CD4-positive, CD25-positive, alpha-beta regulatory T cell (primary cell): ENCODE measurements around the gene MARK1. TPM values are rescaled to one million over a fixed set of nuclear protein-coding genes. Genes with fewer than 3 reads are reported as not detected.

Experiments
- ATAC-seq, 2 donors: fragments of 150-1000 bp; cut with Tn5 transposase; one replicate each; pipeline ENCODE4 v1.10.0; 2021; ENCODE audit warnings: low read depth in 2 of 2, moderate number of reproducible peaks in 2 of 2, moderate library complexity in 1 of 2
- DNase-seq, 3 donors: peaks; one replicate each; pipeline versions ENCODE4 v3.0.0 to v3.0.0-alpha.2; 2012 to 2022; ENCODE audit warnings: mixed read lengths in 1 of 3
- H3K27ac ChIP-seq: one replicate; pipeline ENCODE4 v1.7.0; 2013; ENCODE audit warnings: mild to moderate bottlenecking, low read length; ENCODE audit not compliant: insufficient read depth, poor library complexity, severe bottlenecking
- H3K27me3 ChIP-seq: one replicate; pipeline ENCODE4 v1.7.0; 2013; ENCODE audit warnings: low read length; ENCODE audit not compliant: control insufficient read depth, insufficient read depth
- H3K36me3 ChIP-seq: one replicate; pipeline ENCODE4 v1.7.0; 2013; ENCODE audit warnings: mild to moderate bottlenecking, low read length, moderate library complexity; ENCODE audit not compliant: control insufficient read depth, insufficient read depth
- H3K4me1 ChIP-seq: 2 replicates; pipeline ENCODE4 v1.7.0; 2013; ENCODE audit warnings: mild to moderate bottlenecking, low read length; ENCODE audit not compliant: insufficient read depth, control insufficient read depth, poor library complexity, severe bottlenecking
- H3K4me3 ChIP-seq: one replicate; pipeline ENCODE4 v1.7.0; 2013; ENCODE audit warnings: low read depth, mild to moderate bottlenecking, low read length, moderate library complexity
- H3K9me3 ChIP-seq, 2 experiments: 1 replicate in 1 of 2; 2 replicates in 1 of 2; pipeline ENCODE4 v1.7.0; 2013; ENCODE audit warnings: low read length in 2 of 2, mild to moderate bottlenecking in 1 of 2, moderate library complexity in 1 of 2; ENCODE audit not compliant: control insufficient read depth in 2 of 2
- H3K27ac Mint-ChIP-seq, 3 donors: one replicate each; pipeline ENCODE4 v1.8.0; 2020 to 2022; ENCODE audit warnings: mild to moderate bottlenecking in 3 of 3, mixed read lengths in 3 of 3, moderate library complexity in 2 of 3
- H3K27me3 Mint-ChIP-seq: one replicate; pipeline ENCODE4 v1.8.0; 2022; ENCODE audit warnings: mild to moderate bottlenecking, mixed read lengths
- H3K36me3 Mint-ChIP-seq: one replicate; pipeline ENCODE4 v1.8.0; 2020; ENCODE audit warnings: mixed read lengths
- H3K4me1 Mint-ChIP-seq, 4 donors: one replicate each; pipeline ENCODE4 v1.8.0; 2020 to 2022; ENCODE audit warnings: mixed read lengths in 4 of 4, mild to moderate bottlenecking in 1 of 4
- H3K4me3 Mint-ChIP-seq, 4 donors: one replicate each; pipeline ENCODE4 v1.8.0; 2020 to 2022; ENCODE audit warnings: mild to moderate bottlenecking in 4 of 4, mixed read lengths in 4 of 4, moderate library complexity in 3 of 4
- H3K9me3 Mint-ChIP-seq, 7 donors: one replicate each; pipeline ENCODE4 v1.8.0; 2020 to 2022; ENCODE audit warnings: mixed read lengths in 7 of 7, mild to moderate bottlenecking in 3 of 7, moderate library complexity in 2 of 7
- polyA plus RNA-seq, 4 donors: library from polyadenylated mRNA; unstranded; fragments of 300-500 nt; fragmentation: Illumina TruSeq; gene quantifications; one replicate each; pipeline ENCODE4 v1.2.3, GENCODE V29; 2021
- total RNA-seq: library from RNA; stranded (reverse); gene quantifications from one replicate; pipeline ENCODE4 v1.2.3, GENCODE V29; 2022

MARK1 gene
- total and polyA plus RNA-seq, 5 donors from 2014 or later, result 0.05 TPM; not detected in 4

GRCh38 chr1:220514256-220514655 lies 13.7 kb upstream of the MARK1 start:
- H3K27me3 Mint-ChIP-seq, result peaks cover 9% of the 10 kb centered on the region

GRCh38 chr1:220516014-220516721 lies 11.8 kb upstream of the MARK1 start:
- H3K27me3 ChIP-seq, result peaks cover 1% of the 10 kb centered on the region
- no peak overlapping the region for H3K4me3 ChIP-seq
- ATAC-seq (no peak), DNase-seq (no peak)
- no peaks in the 10 kb centered on the region for H3K4me1 ChIP-seq
- peaks cover 0 to 2% (median 0%) of the 10 kb centered on the region in 7 donors for H3K9me3 Mint-ChIP-seq
- no peaks in the 10 kb centered on the region for H3K9me3 ChIP-seq
- no peak overlapping the region for H3K27ac Mint-ChIP-seq
- no peaks in the 10 kb centered on the region for H3K36me3 ChIP-seq
- no peak overlapping the region for H3K27ac ChIP-seq
- H3K4me1 Mint-ChIP-seq, result no peaks in the 10 kb centered on the region
- H3K36me3 Mint-ChIP-seq, result no peaks in the 10 kb centered on the region
- H3K4me3 Mint-ChIP-seq, result no peak overlapping the region
- peaks cover 9% of the 10 kb centered on the region for H3K27me3 Mint-ChIP-seq

More at GRCh38 chr1:220514256-220514655, 13.7 kb upstream of the MARK1 start:
- H3K9me3 Mint-ChIP-seq, result peaks cover 0 to under 1% (median 0%) of the 10 kb centered on the region in 7 donors
- H3K27ac ChIP-seq, result no peak overlapping the region
- no peaks in the 10 kb centered on the region for H3K4me1 ChIP-seq
- ATAC-seq, result no peak
- H3K27ac Mint-ChIP-seq, result no peak overlapping the region
- no peaks in the 10 kb centered on the region for H3K9me3 ChIP-seq
- no peak overlapping the region for H3K4me3 ChIP-seq
- DNase-seq, result no peak
- H3K4me1 Mint-ChIP-seq, result no peaks in the 10 kb centered on the region
- H3K36me3 Mint-ChIP-seq, result no peaks in the 10 kb centered on the region
- H3K4me3 Mint-ChIP-seq, result no peak overlapping the region
- H3K27me3 ChIP-seq, result no peaks in the 10 kb centered on the region
- no peaks in the 10 kb centered on the region for H3K36me3 ChIP-seq

DNA sequence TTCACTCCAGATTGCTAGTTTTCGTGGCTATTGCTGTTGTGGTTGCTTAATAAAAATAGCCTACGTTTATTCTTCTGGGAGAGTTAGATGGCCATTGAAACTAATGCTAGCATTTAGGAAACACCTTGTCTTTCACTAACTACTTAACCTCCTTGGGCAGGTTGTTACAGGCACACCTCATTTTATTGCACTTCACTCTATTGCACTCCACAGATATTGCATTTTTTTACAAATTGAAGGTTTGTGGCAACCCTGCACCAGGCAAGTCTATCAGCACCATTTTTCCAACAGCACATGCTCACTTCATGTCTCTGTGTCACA lies 11.3 kb upstream of the MARK1 start:
- no peak overlapping the region for H3K27ac Mint-ChIP-seq
- H3K4me1 Mint-ChIP-seq, result no peaks in the 10 kb centered on the region
- Histone ChIP-seq H3K4me1 (no peaks in the 10 kb centered on the region), H3K27me3 (peaks cover 1% of the 10 kb centered on the region), H3K36me3 (no peaks in the 10 kb centered on the region), H3K4me3 (no peak overlapping the region), H3K9me3 (no peaks in the 10 kb centered on the region), H3K27ac (no peak overlapping the region)
- H3K27me3 Mint-ChIP-seq, result peaks cover 11% of the 10 kb centered on the region
- H3K9me3 Mint-ChIP-seq, result peaks cover 0 to 2% (median 0%) of the 10 kb centered on the region in 7 donors
- H3K36me3 Mint-ChIP-seq, result no peaks in the 10 kb centered on the region
- no peak for DNase-seq
- H3K4me3 Mint-ChIP-seq, result no peak overlapping the region
- no peak for ATAC-seq

- H3K27ac ChIP-seq, result no peak overlapping the region
- no peak for DNase-seq
- H3K4me1 Mint-ChIP-seq, result no peaks in the 10 kb centered on the region
- H3K27me3 ChIP-seq, result peaks cover 15% of the 10 kb centered on the region
- H3K4me3 ChIP-seq, result no peak overlapping the region
- no peak for ATAC-seq
- H3K9me3 ChIP-seq, result no peaks in the 10 kb centered on the region
- no peaks in the 10 kb centered on the region for H3K36me3 Mint-ChIP-seq
- peaks cover 0 to 2% (median 0%) of the 10 kb centered on the region in 7 donors for H3K9me3 Mint-ChIP-seq
- H3K27me3 Mint-ChIP-seq, result peaks cover 41% of the 10 kb centered on the region
- H3K4me3 Mint-ChIP-seq, result no peak overlapping the region
- no peaks in the 10 kb centered on the region for H3K36me3 ChIP-seq
- no peak overlapping the region for H3K27ac Mint-ChIP-seq
- no peaks in the 10 kb centered on the region for H3K4me1 ChIP-seq
Observed at GRCh38 chr1:220521778-220522177, 6.2 kb upstream of the MARK1 start.

GRCh38 chr1:220526294-220526693 lies 1.6 kb upstream of the MARK1 start:
- H3K36me3 Mint-ChIP-seq, result no peaks in the 10 kb centered on the region
- no peak overlapping the region for H3K4me3 ChIP-seq
- peaks cover 67% of the 10 kb centered on the region for H3K27me3 Mint-ChIP-seq
- H3K27me3 ChIP-seq, result peaks cover 33% of the 10 kb centered on the region
- H3K9me3 ChIP-seq, result no peaks in the 10 kb centered on the region
- H3K4me1 Mint-ChIP-seq, result peaks cover 0 to 22% (median 13%) of the 10 kb centered on the region in 4 donors
- peak overlapping the region in 1 of 4 donors; percentile 67 for H3K4me3 Mint-ChIP-seq
- DNase-seq, result no peak
- no peak overlapping the region for H3K27ac ChIP-seq
- H3K9me3 Mint-ChIP-seq, result peaks cover 0 to 5% (median 0%) of the 10 kb centered on the region in 7 donors
- no peak for ATAC-seq
- H3K27ac Mint-ChIP-seq, result no peak overlapping the region
- no peaks in the 10 kb centered on the region for H3K36me3 ChIP-seq
- H3K4me1 ChIP-seq, result peaks cover 19% of the 10 kb centered on the region

GRCh38 chr1:220527279-220527907 lies 543 bp upstream of the MARK1 start:
- Histone ChIP-seq H3K4me1 (peaks cover 19% of the 10 kb centered on the region), H3K4me3 (peak overlapping the region; percentile 37), H3K9me3 (no peaks in the 10 kb centered on the region), H3K36me3 (no peaks in the 10 kb centered on the region), H3K27me3 (peaks cover 33% of the 10 kb centered on the region), H3K27ac (no peak overlapping the region)
- H3K9me3 Mint-ChIP-seq, result peaks cover 0 to 5% (median 0%) of the 10 kb centered on the region in 7 donors
- H3K4me3 Mint-ChIP-seq, result peak overlapping the region; percentile 67 to 82 (median 80)
- DNase-seq (peak in 1 of 3 donors; percentile 7), ATAC-seq (no peak)
- H3K27me3 Mint-ChIP-seq, result peaks cover 59% of the 10 kb centered on the region
- H3K4me1 Mint-ChIP-seq, result peaks cover 0 to 22% (median 13%) of the 10 kb centered on the region in 4 donors
- H3K36me3 Mint-ChIP-seq, result no peaks in the 10 kb centered on the region
- peak overlapping the region in 1 of 3 donors; percentile 70 for H3K27ac Mint-ChIP-seq

DNA sequence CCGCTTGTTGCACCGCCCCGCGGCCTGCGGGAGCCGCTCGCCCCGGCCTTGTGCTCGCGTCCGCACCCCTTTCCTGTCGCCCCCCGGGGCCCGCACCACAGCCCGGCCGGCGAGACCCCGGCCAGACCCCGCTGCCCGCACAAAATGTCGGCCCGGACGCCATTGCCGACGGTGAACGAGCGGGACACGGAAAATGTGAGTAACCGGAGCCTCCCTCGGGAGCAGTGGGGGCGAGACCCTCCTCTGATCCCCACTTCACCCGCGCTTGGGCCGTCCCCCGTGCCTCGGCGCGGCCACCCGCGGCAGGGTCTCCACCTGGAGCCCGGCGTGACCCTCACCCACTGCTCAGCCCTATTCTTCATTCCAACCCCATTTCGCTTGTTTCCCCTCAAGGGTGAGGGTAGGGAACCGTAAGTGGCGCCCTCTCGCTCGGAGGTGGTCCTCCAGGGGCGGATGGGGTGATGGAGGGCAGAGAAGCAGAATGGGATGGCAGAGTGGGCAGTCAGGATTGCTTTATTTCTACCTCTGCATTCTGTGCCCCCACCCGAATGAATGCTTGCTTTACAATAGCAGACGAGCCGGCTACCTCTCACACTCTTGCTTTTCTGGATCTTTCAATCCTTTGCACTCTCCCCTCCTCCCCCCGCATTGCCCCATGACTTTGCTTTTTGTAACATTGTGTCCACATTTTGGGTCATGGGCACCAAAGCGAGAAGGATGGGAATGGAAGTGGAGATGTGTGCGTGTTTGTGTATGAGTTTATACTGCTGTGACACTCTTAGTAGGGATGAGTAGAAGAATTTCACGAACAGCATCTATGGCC lies 954 bp downstream of the MARK1 start:
- Histone ChIP-seq H3K4me1 (peaks cover 19% of the 10 kb centered on the region), H3K4me3 (no peak overlapping the region), H3K27ac (no peak overlapping the region), H3K36me3 (no peaks in the 10 kb centered on the region), H3K27me3 (peaks cover 30% of the 10 kb centered on the region), H3K9me3 (no peaks in the 10 kb centered on the region)
- ATAC-seq, result no peak
- Mint-ChIP-seq H3K36me3 (no peaks in the 10 kb centered on the region), H3K4me1 (peaks cover 0 to 22% (median 13%) of the 10 kb centered on the region in 4 donors), H3K9me3 (peaks cover 0 to 10% (median 0%) of the 10 kb centered on the region in 7 donors), H3K27ac (peak overlapping the region in 1 of 3 donors; percentile 34), H3K27me3 (peaks cover 53% of the 10 kb centered on the region), H3K4me3 (peak overlapping the region; percentile 45 to 79 (median 72))
- DNase-seq, result no peak
